Activated CD8-positive, alpha-beta memory T cell treated with anti-CD3 and anti-CD28 coated beads for 48 hours (primary cell): Measurements from ENCODE around the gene SLC17A8.
"Not testable (repeated sequence)": the region's sequence is repeated elsewhere in the genome, so short reads cannot be mapped to it uniquely, and the experiment has no call there.

Experiments
- DNase-seq, 3 experiments: peaks; one replicate each; pipeline ENCODE4 v3.0.0-alpha.2; 2020; ENCODE audit warnings: low read depth in 2 of 3, low spot score in 2 of 3

Gene SLC17A8

GRCh38 chr12:100356644-100357223, at the start of gene SLC17A8:
SLC17A8 (plus strand) TSS chr12:100357074; CDS start chr12:100357392, 318 bp downstream.
- DNase-seq: no peak

GRCh38 chr12:100308138-100308537, 48.7 kb upstream of the SLC17A8 start:
- DNase-seq: not testable (repeated sequence)

GRCh38 chr12:100311317-100311716, 45.6 kb upstream of the SLC17A8 start:
- DNase-seq: no peak

- no peak for DNase-seq
These were observed 39.5 kb upstream of the SLC17A8 start for GRCh38 chr12:100317371-100317770.

- no peak for DNase-seq
These were observed 32.4 kb upstream of the SLC17A8 start for GRCh38 chr12:100324498-100324897.

- DNase-seq: no peak
These were observed 30.7 kb upstream of the SLC17A8 start for GRCh38 chr12:100326208-100326607.

GRCh38 chr12:100329800-100330199, 27.1 kb upstream of the SLC17A8 start:
- DNase-seq: no peak

- no peak for DNase-seq
These were observed 25.0 kb upstream of the SLC17A8 start for GRCh38 chr12:100331871-100332270.

GRCh38 chr12:100332852-100333251, 24.0 kb upstream of the SLC17A8 start:
- no peak for DNase-seq

GRCh38 chr12:100337299-100337698, 19.6 kb upstream of the SLC17A8 start:
- DNase-seq: no peak

GRCh38 chr12:100337727-100338126, 19.1 kb upstream of the SLC17A8 start:
- no peak for DNase-seq

GRCh38 chr12:100339071-100339470, 17.8 kb upstream of the SLC17A8 start:
- no peak for DNase-seq

GRCh38 chr12:100342897-100343296, 14.0 kb upstream of the SLC17A8 start:
- DNase-seq: not testable (repeated sequence)

GRCh38 chr12:100344351-100344750, 12.5 kb upstream of the SLC17A8 start:
- DNase-seq: not testable (repeated sequence)

- DNase-seq: no peak
These were observed 11.7 kb upstream of the SLC17A8 start for GRCh38 chr12:100345020-100345767.

- no peak for DNase-seq
These were observed 10.2 kb upstream of the SLC17A8 start for GRCh38 chr12:100346660-100347059.

- no peak for DNase-seq
These were observed 8.0 kb upstream of the SLC17A8 start for GRCh38 chr12:100348657-100349454.

- no peak for DNase-seq
These were observed 2.4 kb downstream of the SLC17A8 start for GRCh38 chr12:100359248-100359647.

- DNase-seq: no peak
These were observed 2.9 kb downstream of the SLC17A8 start for GRCh38 chr12:100359822-100360221.

- DNase-seq: no peak
These were observed 3.6 kb downstream of the SLC17A8 start for GRCh38 chr12:100360450-100360849.

- DNase-seq: no peak
These were observed 7.5 kb downstream of the SLC17A8 start for GRCh38 chr12:100364324-100364723.

GRCh38 chr12:100365411-100365810, 8.5 kb downstream of the SLC17A8 start:
- no peak for DNase-seq
